Measurements from ENCODE around the gene DHRS9. TPM values are rescaled to one million over a fixed set of nuclear protein-coding genes. Genes with fewer than 3 reads are reported as not detected.

DHRS9 gene
- total and polyA plus RNA-seq, 2 donors (not counting 1 experiment from before 2014, with no cell fraction given): 0.25 to 0.94 TPM

DNA sequence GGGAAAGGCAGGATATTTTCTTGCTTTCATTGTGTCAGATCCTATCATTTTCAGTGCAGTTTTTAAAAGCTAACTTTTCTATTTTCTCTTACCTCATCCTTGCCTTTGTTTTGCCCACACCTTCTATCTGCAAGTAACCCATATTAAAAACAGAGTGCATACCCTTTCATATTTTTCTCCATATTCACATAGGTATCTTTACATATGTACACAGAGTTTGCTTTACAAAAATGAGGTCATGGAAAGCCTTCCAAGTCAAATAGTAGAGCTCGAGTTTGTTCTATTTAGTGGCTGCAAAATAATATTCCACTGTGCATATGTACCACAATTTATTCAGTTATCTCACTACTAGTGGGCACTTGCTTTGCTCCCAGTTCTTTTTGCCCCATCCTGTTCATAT is 3.9 kb upstream of the DHRS9 start:
- H3K79me2 ChIP-seq (ENCODE audit: control insufficient read depth, insufficient read depth, low read length): no peaks in the 10 kb centered on the region
- no peaks in the 10 kb centered on the region for H3K9me3 ChIP-seq (ENCODE audit: control extremely low read depth in 1 of 3, control insufficient read depth in 2 of 3, insufficient read depth in 1 of 3, low read length in 2 of 3)
- no peaks in the 10 kb centered on the region for H3K27me3 Mint-ChIP-seq
- no peak overlapping the region for H3K4me2 ChIP-seq (replicated peaks; ENCODE audit: low read depth, low read length, poor library complexity, severe bottlenecking)
- H3K4me3 ChIP-seq (ENCODE audit: control extremely low read depth in 1 of 5, extremely low read depth in 1 of 5, insufficient read depth in 1 of 5, low read depth in 2 of 5, low read length in 4 of 5): no peak overlapping the region
- H3K4me3 Mint-ChIP-seq: no peak overlapping the region
- CTCF ChIA-PET: no interaction called here
- no peak for ATAC-seq (ENCODE audit: low read depth)
- intact Hi-C loops (cut with micrococcal nuclease): no loop called here
- no peak for DNase-seq
- no peaks in the 10 kb centered on the region for H3K27me3 ChIP-seq (replicated peaks in 1 of 4; ENCODE audit: control extremely low read depth in 1 of 4, control insufficient read depth in 3 of 4, insufficient read depth in 4 of 4, low read length in 3 of 4)
- no peak overlapping the region for H3K27ac ChIP-seq (ENCODE audit: low read length in 2 of 2)
- H3K4me1 ChIP-seq (ENCODE audit: control insufficient read depth in 2 of 2, insufficient read depth in 2 of 2, low read length in 2 of 2): no peaks in the 10 kb centered on the region
- no peaks in the 10 kb centered on the region for H3K36me3 ChIP-seq (replicated peaks in 1 of 2; ENCODE audit: control extremely low read depth in 1 of 2, control insufficient read depth in 1 of 2, extremely low read depth in 1 of 2, insufficient read depth in 2 of 2, low read length in 1 of 2)
- H4K20me1 ChIP-seq (ENCODE audit: control insufficient read depth, insufficient read depth, low read length, poor library complexity, severe bottlenecking): no peaks in the 10 kb centered on the region
- no peaks in the 10 kb centered on the region for H3K9me3 Mint-ChIP-seq (ENCODE audit: insufficient read depth)
- POLR2A ChIA-PET: no interaction called here
- H3K27ac Mint-ChIP-seq: no peak overlapping the region
- H3K4me1 Mint-ChIP-seq: peaks cover 2% of the 10 kb centered on the region
- no peak overlapping the region for H2AFZ ChIP-seq (ENCODE audit: insufficient read depth, low read depth, low read length, poor library complexity, severe bottlenecking)
- TF ChIP-seq, protein P1, sequence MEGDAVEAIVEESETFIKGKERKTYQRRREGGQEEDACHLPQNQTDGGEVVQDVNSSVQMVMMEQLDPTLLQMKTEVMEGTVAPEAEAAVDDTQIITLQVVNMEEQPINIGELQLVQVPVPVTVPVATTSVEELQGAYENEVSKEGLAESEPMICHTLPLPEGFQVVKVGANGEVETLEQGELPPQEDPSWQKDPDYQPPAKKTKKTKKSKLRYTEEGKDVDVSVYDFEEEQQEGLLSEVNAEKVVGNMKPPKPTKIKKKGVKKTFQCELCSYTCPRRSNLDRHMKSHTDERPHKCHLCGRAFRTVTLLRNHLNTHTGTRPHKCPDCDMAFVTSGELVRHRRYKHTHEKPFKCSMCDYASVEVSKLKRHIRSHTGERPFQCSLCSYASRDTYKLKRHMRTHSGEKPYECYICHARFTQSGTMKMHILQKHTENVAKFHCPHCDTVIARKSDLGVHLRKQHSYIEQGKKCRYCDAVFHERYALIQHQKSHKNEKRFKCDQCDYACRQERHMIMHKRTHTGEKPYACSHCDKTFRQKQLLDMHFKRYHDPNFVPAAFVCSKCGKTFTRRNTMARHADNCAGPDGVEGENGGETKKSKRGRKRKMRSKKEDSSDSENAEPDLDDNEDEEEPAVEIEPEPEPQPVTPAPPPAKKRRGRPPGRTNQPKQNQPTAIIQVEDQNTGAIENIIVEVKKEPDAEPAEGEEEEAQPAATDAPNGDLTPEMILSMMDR (IDR thresholded peaks at IDR 0.05): no peak
- no peak for TF ChIP-seq EZH2 (IDR thresholded peaks at IDR 0.05; ENCODE audit: borderline replicate concordance, insufficient read depth, low read depth, low read length, poor library complexity, severe bottlenecking)
- WGBS (ENCODE audit: insufficient coverage): no CpG with 5 or more reads among the region's 1 CpG
- H3K9ac ChIP-seq (ENCODE audit: low read length): no peak overlapping the region

- ATAC-seq (ENCODE audit: low read depth) (no peak), DNase-seq (no peak)
- WGBS (ENCODE audit: insufficient coverage): no CpG with 5 or more reads among the region's 2 CpGs
- Histone ChIP-seq H3K36me3 (replicated peaks in 1 of 2; ENCODE audit: control extremely low read depth in 1 of 2, control insufficient read depth in 1 of 2, extremely low read depth in 1 of 2, insufficient read depth in 2 of 2, low read length in 1 of 2) (no peaks in the 10 kb centered on the region), H3K9ac (ENCODE audit: low read length) (no peak overlapping the region), H2AFZ (ENCODE audit: insufficient read depth, low read depth, low read length, poor library complexity, severe bottlenecking) (no peak overlapping the region), H3K79me2 (ENCODE audit: control insufficient read depth, insufficient read depth, low read length) (no peaks in the 10 kb centered on the region), H3K9me3 (ENCODE audit: control extremely low read depth in 1 of 3, control insufficient read depth in 2 of 3, insufficient read depth in 1 of 3, low read length in 2 of 3) (no peaks in the 10 kb centered on the region), H3K4me2 (replicated peaks; ENCODE audit: low read depth, low read length, poor library complexity, severe bottlenecking) (no peak overlapping the region), H4K20me1 (ENCODE audit: control insufficient read depth, insufficient read depth, low read length, poor library complexity, severe bottlenecking) (no peaks in the 10 kb centered on the region), H3K4me1 (ENCODE audit: control insufficient read depth in 2 of 2, insufficient read depth in 2 of 2, low read length in 2 of 2) (no peaks in the 10 kb centered on the region), H3K4me3 (ENCODE audit: control extremely low read depth in 1 of 5, extremely low read depth in 1 of 5, insufficient read depth in 1 of 5, low read depth in 2 of 5, low read length in 4 of 5) (no peak overlapping the region), H3K27me3 (replicated peaks in 1 of 4; ENCODE audit: control extremely low read depth in 1 of 4, control insufficient read depth in 3 of 4, insufficient read depth in 4 of 4, low read length in 3 of 4) (no peaks in the 10 kb centered on the region), H3K27ac (ENCODE audit: low read length in 2 of 2) (no peak overlapping the region)
- Mint-ChIP-seq H3K27ac (no peak overlapping the region), H3K4me1 (peaks cover 2% of the 10 kb centered on the region), H3K4me3 (no peak overlapping the region), H3K9me3 (ENCODE audit: insufficient read depth) (no peaks in the 10 kb centered on the region), H3K27me3 (no peaks in the 10 kb centered on the region)
- no peak for TF ChIP-seq EZH2 (IDR thresholded peaks at IDR 0.05; ENCODE audit: borderline replicate concordance, insufficient read depth, low read depth, low read length, poor library complexity, severe bottlenecking)
- TF ChIP-seq, protein P1 (IDR thresholded peaks at IDR 0.05): no peak
- ChIA-PET CTCF (interaction anchor here (1.5 kb wide), 1 partner anchor 66 kb away, joined by 3 read pairs; no protein-coding TSS in a partner anchor), POLR2A (no interaction called here)
- intact Hi-C loops (cut with micrococcal nuclease): no loop called here
Observed at GRCh38 chr2:169065864-169066517, 3.4 kb upstream of the DHRS9 start.

Data from B cell (primary cell).